ENCODE results near the gene GCN1.

Gene GCN1

DNA sequence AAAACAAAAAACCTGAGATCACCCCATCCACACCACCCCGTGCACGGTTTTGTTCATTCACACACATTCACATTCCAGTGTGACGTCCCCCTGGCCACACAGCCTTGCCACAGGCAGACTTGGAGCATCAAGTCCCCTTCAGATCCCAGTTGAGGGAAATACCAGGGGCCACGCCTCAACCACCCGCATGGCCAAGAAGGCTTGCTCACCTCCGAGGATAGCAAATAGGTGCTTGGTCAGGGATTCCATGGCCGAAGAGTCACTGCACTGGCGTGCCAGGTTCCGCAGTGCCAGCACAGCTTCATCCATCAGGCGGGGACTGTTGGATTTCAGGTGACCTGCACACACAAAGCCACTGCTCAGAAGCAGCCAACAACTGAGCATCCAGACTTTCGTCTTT lies 19.0 kb downstream of the GCN1 start:
- no peak for DNase-seq (ENCODE audit: low read depth)

DNA sequence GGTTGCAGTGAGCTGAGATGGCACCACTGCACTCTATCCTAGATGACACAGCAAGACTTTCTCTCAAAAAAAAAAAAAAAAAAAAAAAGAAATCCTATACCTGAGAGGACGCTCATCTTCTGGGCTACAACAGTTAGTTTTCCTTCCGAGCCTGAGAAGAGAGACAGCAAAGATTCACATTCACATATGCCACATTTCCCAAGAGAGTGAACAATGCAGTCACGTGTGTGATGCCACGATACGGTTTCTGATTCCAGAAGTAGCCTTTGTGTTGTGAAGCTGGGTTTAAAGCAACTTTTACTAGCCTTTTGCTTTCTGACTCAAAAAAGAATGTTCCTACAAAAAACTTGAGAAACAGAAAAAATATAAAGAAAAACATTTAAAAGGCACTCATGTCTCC lies 19.5 kb downstream of the GCN1 start:
- no peak for DNase-seq (ENCODE audit: low read depth)

DNA sequence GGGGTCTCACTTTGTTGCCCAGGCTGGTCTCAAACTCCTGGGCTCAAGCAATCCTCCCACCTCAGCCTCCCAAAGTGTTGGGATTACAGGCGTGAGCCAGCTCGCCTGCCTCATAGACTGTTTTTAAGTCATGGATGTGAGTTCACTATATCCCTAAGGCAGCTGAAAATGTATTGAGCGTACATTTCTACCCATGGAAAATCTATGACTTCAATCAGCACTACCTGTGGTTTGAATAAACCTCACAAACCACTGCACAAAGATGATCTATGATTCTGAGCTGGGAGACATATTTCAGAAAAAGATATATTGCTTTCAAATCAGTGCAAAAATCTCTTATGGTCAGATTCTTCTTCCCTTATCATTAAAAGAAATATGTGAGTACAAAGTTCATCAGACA lies 22.5 kb downstream of the GCN1 start:
- no peak for DNase-seq (ENCODE audit: low read depth)

DNA sequence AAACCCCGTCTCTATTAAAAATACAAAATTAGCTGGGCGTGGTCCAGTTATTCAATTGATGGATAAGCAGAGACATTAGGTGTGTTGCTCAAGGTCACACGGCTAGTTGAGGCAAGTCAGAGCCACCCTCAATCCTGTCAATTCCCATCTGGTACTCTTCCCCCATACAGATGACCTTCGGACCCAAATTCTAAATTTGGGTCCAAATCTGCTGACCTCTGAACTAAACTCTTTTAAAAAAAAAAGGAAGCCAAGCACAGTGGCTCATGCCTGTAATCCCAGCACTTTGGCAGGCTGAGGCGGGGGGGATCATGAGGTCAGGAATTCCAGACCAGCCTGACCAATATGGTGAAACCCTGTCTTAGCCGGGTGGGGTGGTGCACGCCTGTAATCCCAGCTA lies 23.9 kb downstream of the GCN1 start:
- DNase-seq (ENCODE audit: low read depth), result no peak

DNA sequence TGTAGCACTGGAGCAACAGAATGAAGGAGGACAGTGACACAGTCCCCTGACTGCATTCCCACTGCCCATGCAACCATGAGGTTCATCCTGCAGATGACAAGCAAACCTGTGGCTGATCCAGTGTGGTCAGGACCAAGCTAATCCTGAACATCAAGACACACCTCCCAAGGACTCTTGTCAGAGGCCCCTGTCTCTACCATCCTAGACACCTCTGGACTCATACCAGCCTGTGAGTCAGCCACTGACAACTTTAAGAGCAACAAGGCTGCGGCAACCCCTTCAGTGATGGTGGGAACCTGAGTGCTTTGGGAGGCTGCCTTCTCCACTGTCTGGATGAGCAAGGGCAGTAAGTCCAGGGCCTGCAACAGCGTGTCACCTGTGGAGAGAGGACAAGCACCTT lies 24.6 kb downstream of the GCN1 start:
- DNase-seq (ENCODE audit: low read depth), result no peak

DNA sequence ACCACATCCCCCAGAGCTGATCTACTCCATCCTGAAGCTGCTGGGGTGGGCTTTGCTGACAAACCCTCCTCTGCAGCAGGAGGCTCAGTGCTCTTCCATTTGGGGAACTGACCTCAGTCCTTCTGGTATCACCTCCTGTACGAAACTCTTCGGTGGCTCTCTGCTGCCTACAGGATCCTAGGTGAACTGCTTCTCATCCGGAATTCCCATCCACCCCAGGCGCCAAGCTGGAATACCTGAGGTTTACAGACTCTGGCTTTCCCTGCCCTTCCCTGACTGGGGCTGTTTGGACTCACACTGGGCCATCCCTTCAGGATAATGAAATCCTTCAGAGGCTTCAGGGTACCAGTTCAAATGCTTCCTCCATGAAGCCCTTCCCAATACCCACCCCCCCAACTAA lies 26.2 kb downstream of the GCN1 start:
- DNase-seq (ENCODE audit: low read depth), result no peak

DNA sequence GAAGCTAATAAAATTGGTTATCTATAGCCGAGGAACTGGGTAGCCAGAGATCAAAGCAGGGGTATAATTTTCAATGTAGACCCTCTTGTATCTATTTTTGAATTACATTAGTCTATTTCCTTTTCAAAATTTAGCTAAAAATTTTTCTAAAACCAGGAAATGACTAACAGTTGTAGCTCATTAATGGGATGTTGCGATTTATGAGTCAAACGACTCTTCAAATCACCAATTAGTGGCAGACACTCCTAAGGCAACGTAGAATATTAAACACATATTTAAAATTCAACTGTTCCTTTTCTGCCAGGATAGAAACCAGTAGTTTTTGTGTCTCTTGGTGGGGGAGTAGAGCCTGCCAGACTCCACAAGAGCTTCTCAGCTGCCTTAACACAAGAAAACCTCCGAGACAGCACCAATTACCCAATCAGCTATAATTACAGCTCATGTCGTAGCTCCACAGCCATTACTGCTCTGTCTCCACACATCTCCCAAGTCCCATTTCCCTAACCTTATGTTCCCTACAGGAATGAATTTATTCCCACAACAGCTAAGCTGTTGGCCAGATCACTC lies 26.9 kb downstream of the GCN1 start:
- DNase-seq (ENCODE audit: low read depth), result no peak

DNA sequence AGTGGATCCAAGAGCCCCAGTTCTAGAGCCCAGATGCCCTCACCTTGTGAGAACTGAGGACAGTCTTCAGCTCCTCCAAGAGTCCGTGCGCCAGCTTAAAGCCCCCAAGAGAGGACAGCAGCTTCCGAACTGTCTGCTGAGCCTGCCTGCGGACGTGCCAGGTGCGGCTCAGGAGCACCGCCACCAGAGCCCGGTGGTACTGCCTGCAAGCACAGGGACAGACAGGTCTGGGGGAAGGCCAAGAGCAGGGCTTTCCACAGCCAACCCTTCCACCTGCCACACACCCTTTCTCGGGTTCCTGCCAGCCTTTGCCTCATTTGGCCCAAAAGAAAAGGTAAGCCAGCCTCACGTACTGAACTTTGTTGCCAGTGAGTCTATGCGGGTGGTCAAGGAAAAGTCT lies 30.2 kb downstream of the GCN1 start:
- DNase-seq (ENCODE audit: low read depth), result no peak

DNA sequence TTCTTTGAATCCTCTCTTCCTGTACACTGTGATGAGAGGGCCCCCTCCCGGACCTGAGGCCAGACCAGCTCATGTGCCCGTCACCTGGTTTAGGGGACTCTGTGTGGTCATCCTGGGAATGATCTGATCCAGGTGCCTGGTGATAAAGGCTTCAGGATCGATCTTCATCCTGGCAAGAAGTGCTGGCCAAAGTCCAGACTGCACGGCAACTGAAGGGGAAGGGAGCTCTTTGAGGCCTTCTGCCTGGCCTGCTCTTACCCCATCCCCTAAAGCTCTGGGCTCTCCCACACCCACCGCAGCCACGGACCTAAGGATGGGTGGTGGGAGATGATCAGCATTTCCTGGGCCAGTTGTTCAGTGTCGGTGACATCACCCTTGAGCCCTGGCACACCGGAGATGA lies 31.8 kb downstream of the GCN1 start:
- no peak for DNase-seq (ENCODE audit: low read depth)

DNA sequence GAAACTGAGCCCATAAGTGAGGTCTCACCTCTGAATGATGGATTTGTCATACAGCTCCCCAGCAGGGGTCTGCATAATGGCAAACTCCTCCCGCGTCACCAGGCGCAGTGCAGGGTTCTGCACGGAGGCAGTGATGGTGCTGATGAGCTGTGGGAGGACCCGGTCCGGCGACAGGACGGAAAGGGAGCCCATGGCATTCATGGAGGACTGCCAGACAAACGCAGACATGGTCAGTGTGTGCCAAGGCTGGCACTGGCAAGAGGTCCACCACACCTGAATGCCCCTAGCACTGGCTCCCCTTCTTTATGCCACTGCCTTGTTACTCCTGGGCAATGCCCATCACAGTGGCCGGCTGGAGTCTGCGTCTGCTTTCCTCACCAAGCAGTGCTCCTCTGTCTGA lies 32.7 kb downstream of the GCN1 start:
- DNase-seq (ENCODE audit: low read depth), result no peak

DNA sequence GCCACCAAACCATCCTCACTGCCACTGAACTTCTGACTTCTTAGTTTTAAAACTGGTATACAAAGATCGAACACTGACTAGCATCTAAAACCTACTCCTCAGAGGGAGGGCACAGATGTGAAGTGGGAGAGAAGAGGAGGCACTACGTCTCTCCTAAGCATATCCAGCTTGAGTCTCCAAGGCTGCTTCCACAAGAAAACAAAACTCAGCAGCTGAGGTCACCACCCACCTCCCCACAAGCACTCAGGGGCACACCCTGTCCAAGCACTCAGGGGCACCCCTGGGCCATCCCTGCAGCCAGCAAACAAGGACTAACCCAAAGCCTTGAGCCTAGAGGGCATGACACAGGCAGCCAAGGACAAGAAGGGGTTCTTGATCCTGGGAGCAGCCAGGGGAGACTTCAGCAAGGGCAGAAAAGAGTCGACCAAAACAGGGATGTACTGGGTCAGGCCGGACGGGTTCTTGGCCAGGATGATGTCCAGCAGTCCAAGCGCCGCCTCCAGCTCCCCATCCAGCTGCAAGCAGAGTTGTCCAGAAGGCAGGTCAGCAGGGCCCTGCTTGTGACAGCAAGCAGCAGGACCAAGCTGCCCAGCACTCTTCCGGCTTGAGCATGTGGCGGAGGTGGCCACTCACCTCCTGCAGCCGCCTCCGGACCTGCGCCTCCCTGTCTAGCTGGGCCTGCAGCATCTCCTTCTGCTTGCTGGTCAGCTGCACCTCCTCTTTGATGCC lies 34.8 kb downstream of the GCN1 start:
- no peak for DNase-seq (ENCODE audit: low read depth)

DNA sequence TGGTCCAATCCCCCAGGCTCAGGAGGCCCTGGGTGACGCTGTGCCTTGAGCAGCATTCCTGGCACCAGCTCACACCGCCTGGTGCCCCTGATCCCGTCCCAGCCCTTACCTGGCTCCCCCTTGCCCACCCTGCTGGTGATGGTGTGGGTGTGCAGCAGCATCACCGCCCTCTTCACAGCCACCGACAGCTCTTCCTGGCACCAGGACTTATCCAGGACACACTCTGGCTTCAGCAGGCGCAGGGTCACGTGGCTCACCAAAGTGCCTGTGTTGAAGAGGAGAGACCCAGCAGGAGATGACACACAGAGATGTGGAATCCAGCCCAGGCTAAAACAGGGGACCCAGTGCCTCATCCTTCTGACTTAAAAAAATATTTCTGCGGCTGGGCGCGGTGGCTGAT lies 36.2 kb downstream of the GCN1 start:
- DNase-seq (ENCODE audit: low read depth), result no peak

DNA sequence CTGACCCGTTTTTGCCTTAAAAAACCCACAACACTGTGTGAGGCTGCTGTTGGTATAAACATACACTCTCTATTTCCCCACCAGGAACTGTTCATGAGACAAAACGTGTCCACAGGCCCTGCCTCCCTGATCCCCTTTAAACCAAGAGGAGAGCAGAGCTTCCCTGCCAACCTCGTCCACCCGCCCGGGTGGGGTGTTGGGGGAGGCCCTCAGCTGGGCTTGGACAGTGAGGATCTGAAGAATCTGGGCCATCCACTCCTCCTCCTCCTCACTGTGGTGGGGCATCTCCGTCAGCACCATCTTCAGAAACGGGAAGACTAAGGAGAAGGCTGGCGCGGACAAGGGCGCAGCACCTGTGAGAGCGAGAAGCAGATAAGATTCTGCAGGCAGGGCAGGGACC lies 36.8 kb downstream of the GCN1 start:
- no peak for DNase-seq (ENCODE audit: low read depth)

DNA sequence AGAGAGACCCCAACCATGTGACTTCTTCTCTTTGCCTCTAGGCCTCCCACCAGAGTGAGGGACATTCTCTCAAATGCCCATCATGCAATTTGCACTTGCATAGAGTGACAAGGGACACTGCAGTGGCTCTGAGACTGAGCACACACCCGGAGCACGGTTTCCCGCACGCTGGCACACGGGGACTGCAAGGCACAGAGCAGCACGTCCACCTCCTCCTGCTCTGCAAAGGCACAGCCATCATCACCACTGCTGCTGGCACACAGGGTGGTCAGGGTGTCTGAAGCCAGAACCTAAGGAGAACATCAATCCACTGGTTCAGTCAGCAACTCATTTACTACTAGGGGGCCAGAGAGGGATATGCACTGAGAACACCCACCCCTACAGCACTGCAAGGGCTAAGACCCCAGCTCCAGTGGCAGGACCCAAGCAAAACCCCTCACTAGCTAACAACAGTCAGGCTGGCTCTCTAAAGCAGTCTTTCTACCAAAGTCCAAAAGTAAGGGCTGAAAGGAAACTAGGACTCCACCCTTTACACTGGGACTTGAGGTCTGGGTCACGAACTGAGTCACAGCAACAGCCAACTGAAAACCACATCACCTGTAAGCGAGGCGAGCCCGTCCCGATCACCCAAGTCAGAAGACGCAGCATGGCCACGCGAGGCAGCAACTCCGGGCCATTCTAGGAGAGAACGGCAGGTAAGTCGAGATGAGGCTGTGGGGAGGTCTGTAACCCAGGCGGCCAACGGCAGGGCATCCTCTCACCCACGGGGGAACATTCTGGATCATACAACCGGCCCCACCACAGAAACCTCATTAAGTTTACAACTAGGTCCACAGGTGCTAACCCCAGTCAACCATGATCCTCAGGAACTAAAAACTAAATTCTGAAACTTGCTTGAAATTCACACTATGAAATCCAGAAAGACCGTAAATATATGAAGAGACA lies 37.9 kb downstream of the GCN1 start:
- DNase-seq (ENCODE audit: low read depth), result no peak

DNA sequence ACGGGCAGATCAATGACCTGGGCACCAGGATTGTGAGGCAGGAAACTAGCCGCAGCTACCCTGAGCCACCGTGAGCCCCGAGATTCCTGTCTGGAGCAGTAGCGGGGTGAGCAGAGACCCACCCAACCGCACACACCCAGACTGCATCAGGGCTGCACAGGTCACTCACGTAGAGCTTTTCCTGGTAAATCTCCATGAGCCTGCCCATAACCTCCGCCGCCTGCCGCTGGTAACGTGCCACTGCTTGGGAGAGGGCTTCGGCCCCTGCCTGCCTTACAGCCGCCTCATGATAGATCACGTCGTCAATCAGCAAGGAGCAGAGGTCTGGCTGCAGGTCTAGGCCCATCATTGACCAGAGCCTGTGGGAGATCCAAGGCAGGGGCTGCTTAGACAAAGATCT lies 39.4 kb downstream of the GCN1 start:
- DNase-seq (ENCODE audit: low read depth), result no peak

DNA sequence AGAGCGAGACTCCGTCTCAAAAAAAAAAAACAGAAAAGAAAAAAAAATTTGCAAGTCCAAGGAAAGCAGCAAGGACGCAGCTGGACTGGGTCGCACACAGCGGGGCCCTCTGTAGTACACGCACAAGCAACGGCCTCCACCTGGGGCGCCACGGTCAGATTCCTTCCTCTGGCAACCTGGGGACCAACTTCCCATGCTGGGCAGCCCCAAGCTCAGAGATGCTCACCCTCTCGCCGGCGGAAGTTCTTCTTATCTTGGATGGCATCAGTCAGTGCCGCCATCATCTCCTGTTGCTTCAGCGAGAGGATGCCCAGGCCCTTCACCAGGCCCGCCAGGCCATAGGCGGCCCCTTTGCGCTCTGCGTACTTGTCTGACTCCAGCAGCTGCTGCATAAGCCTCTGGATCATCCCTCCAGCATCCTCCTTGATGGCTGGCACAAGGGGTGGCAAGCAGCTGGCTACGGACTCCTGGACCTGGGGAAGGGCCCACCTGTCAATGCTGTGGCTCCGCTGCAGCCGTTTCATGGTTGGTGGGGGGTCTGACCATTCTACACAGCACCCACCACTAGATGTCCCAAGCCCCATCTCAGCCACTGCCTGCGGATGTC lies 43.5 kb downstream of the GCN1 start:
- DNase-seq (ENCODE audit: low read depth), result no peak

DNA sequence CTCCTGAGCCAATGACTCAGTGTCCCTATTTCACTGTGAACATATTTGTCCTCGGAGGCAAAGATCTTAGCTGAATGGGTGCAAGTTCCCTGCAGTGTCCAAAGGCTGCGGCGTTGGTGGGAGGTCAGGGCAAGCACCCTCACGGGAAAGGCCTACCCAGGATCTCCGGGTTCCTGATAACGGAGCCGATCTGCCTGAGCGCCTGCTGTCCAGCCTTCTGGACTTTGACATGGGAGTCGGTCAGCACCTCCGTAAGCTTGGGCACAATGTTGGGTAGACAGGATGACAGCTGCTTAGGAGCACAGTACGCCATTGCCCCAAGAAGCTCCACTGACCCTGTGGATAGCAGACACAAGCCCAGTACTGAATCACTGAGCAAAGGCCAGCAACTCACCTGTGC lies 46.5 kb downstream of the GCN1 start:
- no peak for DNase-seq (ENCODE audit: low read depth)

DNA sequence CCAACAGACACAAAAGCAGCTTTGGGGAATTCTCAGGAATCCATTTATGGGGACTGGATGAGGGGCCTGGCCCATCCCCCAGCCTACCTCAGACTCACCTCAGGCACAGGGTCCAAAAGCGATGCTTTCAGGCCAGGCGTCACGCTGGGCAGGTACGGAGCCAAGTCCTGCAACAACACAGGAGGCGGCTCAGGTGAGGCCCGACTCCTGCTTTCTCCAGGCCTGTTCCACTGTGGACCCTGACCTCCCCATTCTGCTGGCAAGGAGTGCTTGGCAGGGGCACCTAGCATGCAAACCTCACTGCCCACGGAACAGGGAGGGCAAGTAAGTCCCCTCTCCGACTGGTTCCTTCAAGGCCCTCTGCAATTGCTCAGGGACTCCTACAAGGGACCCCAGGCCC lies 49.4 kb downstream of the GCN1 start:
- DNase-seq (ENCODE audit: low read depth), result no peak

DNA sequence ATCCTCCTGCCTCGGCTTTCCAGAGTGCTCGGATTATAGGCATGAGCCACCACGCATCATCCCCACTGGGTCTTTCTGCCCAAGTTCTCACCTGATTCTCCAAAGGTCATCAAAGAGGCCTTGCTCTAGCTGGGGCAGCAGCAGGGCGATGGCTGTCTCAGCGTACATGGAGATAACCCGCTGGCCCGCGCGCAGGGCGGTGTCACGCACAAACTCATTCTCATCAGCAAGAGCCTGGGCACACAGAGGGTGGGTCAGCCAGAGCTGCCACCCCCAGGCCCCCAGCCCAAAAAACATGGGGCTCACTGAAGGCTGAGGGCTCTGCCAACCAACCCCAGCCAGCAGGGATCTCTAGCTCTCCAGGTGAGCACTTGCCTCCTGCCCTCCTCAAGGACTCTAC lies 50.3 kb downstream of the GCN1 start:
- no peak for DNase-seq (ENCODE audit: low read depth)

DNA sequence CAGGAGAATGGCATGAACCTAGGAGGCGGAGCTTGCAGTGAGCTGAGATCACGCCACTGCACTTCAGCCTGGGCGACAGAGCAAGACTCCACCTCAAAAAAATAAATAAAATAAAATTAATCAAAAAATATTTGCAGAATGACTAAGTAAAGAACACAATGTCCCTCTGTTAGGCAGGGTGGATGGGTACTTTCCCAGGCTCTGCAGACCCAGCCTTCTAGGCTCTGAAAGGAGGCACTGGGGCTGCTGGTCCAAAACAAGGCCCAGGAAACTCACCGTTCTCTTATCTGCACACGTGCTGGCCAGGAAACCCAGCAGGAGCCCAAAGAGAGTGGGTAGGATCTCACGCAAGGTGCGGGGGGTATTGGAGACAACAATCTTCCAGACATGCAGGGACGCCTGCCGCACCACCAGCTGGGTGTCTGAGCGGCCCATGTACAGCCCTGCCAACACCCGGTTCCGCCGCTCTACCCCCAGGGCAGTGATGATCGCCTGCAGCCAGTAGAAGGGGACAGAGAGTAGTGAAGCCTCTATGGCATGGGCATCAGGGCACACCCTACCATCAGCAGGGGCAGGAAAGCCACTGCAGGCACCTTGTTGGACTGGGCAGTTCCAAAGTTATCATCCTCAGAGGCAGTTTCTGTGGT lies 52.2 kb downstream of the GCN1 start:
- DNase-seq (ENCODE audit: low read depth), result no peak

DNA sequence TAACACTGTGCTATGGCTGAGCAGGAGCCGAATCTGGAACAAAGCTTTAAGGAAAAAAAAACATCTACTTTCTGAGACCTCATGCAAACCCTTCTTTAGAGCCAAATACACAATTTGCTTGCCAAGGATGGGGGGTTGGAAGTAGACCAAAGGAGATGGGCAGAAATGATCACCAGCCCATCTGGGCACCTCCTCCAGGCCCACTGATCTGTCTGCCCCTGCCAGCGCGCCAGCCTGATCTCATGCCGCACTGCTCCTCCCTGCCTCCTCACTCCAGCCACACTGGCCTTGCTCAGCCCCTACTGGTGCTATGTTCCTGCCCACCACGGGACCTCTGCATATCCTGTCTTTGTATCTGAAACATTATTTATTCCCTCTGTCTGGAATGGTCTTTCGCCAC lies 53.2 kb downstream of the GCN1 start:
- no peak for DNase-seq (ENCODE audit: low read depth)

DNA sequence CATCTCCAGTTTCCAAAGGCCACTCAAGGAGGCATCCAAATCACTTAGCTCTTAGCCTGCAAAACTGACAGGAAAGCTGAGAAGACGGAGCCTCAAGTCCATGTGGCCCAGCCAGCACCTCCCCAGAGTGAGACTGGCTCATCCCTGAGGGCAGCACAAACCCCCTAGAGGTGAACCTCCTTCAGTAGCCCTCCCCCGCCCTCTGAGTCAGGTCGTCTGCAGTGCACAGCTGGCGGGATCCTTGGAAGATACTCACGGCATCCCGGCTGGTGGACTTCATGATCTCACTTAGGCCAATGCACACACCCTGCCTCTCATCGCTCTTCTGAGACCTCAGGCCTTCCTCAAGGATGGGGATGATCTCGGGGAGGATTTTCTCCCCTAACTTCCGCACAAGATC lies 53.9 kb downstream of the GCN1 start:
- no peak for DNase-seq (ENCODE audit: low read depth)

Data from GM04503 (cell line).